Coronary artery (tissue), 2 donors: ENCODE results near the gene PNKD.

Experiments
- DNase-seq: peaks from one replicate; pipeline ENCODE4 v3.0.0-alpha.2; 2017; ENCODE audit warnings: low spot score
- H3K27ac ChIP-seq, 2 donors: fragments of 200-600 bp; sonication (generic); one replicate each; pipeline ENCODE4 v1.5.1; 2016 to 2019
- H3K4me3 ChIP-seq: fragments of 200-600 bp; sonication (generic); 2 replicates; pipeline ENCODE4 v1.5.1; 2016; ENCODE audit warnings: mild to moderate bottlenecking, moderate library complexity
- CTCF ChIP-seq: fragments of 200-600 bp; sonication (generic); IDR thresholded peaks from one replicate; pipeline ENCODE4 v1.5.1; 2019; ENCODE audit warnings: antibody characterized with exemption

The PNKD gene

GRCh38 chr2:218347172-218347571 lies 76.9 kb downstream of the PNKD start:
- H3K4me3 ChIP-seq, result no peak overlapping the region
- no peak overlapping the region for H3K27ac ChIP-seq
- no peak for DNase-seq
- TF ChIP-seq CTCF, result no peak

DNA sequence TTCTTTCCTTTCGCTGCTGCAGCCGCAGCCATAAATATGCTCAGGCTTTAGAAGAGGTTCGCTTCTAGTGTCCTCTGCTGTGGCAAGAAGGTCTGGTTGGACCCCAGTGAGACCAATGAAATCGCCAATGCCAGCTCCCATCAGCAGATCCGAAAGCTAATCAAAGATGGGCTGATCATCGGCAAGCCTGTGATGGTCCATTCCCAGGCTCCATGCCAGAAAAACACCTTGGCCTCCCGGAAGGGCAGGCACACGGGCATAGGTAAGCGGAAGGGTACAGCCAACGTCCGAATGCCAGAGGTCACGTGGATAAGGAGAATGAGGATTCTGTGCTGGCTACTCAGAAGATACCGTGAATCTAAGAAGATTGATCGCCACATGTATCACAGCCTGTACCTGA lies 83.7 kb downstream of the PNKD start:
- TF ChIP-seq CTCF, result no peak
- Histone ChIP-seq H3K4me3 (no peak overlapping the region), H3K27ac (no peak overlapping the region)
- no peak for DNase-seq

DNA sequence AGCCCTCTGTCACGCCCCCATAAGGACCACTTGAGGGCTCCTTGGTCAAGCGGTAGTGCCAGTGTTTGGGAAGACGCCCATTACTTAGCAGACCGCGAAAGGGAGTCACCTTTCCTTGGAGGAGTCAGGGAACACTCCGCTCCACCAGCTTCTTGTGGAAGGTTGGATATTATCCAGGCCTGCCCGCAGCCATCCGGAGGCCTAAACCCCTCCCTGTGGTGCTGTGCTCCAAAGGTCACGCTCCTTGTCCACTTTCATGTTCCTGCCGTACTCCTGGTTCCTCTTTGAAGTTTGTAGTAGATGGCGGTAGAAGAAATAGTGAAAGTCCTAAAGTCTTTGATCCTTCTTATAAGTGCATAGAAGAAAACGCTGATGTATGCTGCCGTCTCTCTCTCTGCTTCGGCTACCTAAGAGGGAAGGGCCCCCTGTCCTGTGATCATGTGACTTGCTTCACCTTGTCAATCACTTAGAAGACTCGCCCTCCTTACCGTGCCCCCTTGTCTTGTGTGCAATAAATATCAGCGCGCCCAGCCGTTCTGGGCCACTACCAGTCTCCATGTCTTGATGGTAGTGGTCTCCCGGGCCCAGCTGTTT lies 84.6 kb downstream of the PNKD start:
- Histone ChIP-seq H3K4me3 (no peak overlapping the region), H3K27ac (no peak overlapping the region)
- DNase-seq, result no peak
- no peak for TF ChIP-seq CTCF

GRCh38 chr2:218357236-218358177 lies 87.2 kb downstream of the PNKD start:
- Histone ChIP-seq H3K4me3 (no peak overlapping the region), H3K27ac (no peak overlapping the region)
- no peak for DNase-seq
- TF ChIP-seq CTCF, result no peak

GRCh38 chr2:218360453-218360852 lies 90.1 kb downstream of the PNKD start:
- TF ChIP-seq CTCF, result no peak
- DNase-seq, result no peak
- H3K4me3 ChIP-seq, result no peak overlapping the region
- no peak overlapping the region for H3K27ac ChIP-seq

GRCh38 chr2:218362606-218363005 lies 92.3 kb downstream of the PNKD start:
- no peak for TF ChIP-seq CTCF
- no peak for DNase-seq
- Histone ChIP-seq H3K27ac (no peak overlapping the region), H3K4me3 (no peak overlapping the region)

DNA sequence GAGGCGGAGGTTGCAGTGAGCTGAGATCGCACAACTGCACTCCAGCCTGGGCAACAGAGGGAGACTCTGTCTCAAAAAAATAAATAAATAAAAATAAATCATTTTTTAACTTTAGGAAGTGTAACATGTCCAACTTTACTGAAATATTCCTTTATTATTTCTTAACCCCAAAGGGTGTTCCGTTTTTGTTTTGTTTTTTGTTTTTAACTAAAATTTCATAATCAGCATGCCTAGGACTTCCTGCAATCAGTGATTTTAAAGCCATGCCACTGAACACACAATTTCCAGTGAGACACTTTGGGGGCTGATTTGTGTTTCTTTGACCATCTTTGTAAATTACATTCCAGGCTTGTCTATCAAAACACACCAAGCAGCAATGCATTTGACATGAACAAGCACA lies 93.4 kb downstream of the PNKD start:
- DNase-seq, result no peak
- Histone ChIP-seq H3K27ac (no peak overlapping the region), H3K4me3 (no peak overlapping the region)
- TF ChIP-seq CTCF, result no peak
